G401 (cell line): ENCODE measurements around the gene RPA3. TPM values are rescaled to one million over a fixed set of nuclear protein-coding genes. Genes with fewer than 3 reads are reported as not detected.

Experiments used
- DNase-seq: peaks from one replicate; pipeline ENCODE4 v3.0.0-alpha.2; 2015; ENCODE audit warnings: low spot score
- in situ Hi-C: cut with HindIII; loops from 2 replicates; pipeline ENCODE4 v1.10.0; 2016; ENCODE audit warnings: low sequenced_read_pairs, mixed read lengths
- total RNA-seq: library from RNA; depleted of rRNA; stranded (reverse); fragments of >200 nt; shearing (Covaris generic); gene quantifications from 2 replicates; pipeline ENCODE4 v1.2.3, GENCODE V29; 2014; rRNA removed

RPA3 gene
- total RNA-seq, result 123 and 170 TPM in 2 replicates

DNA sequence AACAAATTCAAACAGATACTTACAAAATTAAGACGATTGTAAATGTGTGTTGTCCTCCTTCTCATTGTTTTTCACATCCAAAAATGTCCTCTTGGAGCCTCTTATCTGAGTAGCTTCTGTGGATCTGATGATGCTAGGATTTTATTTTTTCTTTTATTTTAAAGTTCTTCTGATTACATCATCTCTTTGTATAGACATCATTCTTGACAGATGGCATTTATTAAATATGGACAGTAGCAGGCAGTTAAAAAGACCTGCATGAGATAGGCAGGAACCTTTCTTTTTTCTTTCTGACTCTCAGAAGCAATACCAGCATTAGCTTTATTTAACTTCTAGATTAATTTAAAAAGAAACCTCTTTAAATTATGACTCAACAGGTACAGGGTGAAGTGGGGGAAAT, at the start of gene RPA3:
Gene RPA3 (minus strand): TSS at position 116 of the 400 bp plus-strand sequence. CDS start 78,189 bp downstream, outside the sequence.
- in situ Hi-C loops, result no loop called here
- DNase-seq, result no peak

DNA sequence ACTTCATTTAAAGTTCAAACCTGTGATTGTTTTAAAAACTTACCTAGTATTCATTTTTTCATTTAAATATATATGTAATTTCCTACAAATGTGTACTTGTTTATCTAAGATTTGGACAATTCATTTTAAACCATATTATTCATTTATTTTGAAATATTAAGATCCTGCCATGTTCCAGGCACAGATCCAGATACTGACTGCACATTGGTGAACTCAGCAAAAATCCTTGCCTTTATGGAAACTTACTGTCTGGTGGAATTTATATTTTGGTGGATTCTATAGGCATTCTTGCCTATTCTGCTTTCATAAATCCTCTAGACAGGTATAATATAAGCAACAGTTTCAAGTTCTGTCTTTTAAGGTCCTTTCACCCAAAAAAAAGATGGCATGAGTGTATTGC, 48.3 kb upstream of the RPA3 start:
- in situ Hi-C loops, result no loop called here
- no peak for DNase-seq

DNA sequence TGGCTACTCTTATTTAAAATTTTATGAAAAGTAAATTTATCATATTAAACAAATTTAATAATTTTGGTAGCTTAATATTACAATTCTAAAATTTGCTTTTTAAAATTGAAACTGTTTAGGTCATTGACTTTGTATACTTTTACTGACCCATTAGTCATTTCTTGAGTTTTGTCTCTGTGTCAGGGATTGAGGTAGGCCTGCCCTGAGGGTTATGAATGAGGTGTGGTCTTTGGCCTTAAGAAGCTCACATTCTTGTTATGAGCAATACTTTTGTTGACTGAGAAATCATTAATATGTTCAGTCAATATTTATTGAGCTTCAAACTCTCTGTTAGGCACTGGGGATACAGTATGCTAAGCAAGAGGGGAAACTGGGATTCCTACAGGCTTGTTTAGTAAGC, 47.0 kb upstream of the RPA3 start:
- in situ Hi-C loops, result no loop called here
- DNase-seq, result no peak

DNA sequence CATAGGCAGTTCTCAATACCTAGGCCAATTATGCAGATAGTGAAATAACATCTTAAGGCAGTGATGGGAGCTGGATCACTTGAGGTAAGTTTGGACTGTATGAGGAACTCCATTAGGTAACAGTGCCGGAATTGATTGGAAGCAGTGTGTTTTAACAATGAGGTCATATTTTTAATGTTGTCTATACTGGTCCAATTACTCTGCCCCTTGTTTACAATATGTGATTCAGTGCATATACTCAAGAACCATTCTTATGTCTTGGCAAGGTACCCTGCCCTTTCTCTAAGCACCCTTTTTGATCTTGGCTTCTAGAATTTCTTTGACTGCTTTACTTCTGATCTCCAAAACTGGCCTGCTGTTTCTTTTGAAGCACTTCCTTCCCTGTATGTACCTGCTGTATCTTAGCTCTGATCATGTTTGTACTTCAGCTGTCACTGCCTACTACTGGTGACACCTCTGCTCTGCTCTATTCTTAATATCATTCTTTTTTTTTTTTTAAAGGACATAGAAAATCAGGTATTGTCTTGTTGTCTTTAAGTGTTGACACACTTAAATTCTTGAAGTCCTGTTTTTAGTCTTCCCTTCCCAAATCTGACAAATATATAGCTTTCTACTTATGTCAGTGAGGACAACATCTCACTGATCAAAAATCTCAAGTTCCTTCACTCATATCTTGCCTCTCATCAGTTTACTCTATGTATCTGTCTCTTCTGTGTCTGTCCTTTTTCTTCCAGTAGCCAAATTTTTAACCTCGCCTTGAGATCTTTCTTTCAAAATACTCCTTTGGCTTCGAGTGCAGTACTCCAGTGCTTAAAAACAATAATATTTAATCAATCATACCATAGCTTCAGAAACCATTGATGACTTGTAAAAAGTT, 46.4 kb upstream of the RPA3 start:
- in situ Hi-C loops, result no loop called here
- DNase-seq, result no peak

DNA sequence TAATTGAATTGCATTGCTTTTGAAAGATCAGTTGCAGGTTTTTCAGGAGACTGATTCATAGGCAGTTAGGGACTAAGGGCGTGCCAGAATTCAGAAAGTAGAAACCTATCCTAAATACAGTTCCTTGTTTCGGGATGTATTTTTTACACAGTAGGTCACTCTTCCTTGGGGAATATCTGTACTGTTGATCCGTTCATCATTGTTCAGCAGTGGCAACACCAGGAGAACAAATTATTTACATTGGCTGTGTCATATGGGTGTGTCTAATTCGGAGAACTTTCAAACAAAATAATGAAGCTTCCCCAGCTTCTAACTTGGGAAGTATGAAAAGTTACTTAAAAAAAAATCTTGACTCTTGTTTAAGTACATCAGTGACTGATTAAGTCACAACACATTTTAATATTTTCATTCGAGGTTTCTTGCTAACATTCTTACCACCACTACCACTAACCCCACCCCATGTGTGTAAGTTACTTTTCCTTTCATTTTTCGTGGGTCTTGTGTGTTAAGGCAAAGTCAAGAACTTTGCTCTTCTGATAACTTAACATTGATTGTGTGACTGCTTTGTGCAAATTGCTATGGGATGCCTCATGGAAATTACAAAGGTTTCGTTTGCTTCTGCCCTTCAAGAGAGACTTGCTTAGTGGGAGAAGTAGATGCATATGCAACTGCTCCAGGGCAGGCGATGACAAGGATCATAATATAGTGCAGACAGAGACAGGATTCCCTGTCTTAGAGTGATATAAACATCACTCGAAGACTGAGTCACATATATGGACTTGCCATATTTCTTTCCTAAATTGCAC, 43.8 kb upstream of the RPA3 start:
- no peak for DNase-seq
- in situ Hi-C loops, result no loop called here

DNA sequence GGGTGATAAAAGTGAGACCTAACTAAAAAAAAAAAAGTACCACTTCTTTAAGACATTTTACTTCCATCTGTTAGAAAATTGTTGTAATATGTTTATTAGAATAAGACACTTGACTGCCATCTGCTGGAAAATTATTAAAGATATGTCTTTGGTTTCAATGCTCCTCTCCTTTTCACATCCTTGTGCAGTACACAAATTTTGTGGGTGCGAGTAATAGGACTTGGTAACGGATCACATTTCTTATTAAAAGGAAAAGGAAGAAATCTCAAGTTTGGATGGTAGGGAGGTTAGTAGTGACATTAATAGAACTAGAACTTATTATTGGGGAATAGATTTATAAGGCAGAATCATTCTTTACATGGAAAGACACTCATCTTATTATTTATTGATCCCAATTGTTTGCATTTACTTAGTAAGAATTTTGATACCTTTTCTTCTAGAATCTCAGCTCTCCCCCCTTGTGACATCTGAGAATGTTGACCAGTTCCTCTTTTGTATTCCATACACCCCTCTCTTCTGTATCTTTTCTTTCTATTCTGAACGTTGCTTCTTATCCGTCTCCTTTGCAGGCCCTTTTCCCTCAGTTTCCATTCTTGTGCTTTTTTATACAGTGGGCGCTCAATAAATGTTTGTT, 43.0 kb upstream of the RPA3 start:
- peak; percentile 26 for DNase-seq
- in situ Hi-C loops, result no loop called here

DNA sequence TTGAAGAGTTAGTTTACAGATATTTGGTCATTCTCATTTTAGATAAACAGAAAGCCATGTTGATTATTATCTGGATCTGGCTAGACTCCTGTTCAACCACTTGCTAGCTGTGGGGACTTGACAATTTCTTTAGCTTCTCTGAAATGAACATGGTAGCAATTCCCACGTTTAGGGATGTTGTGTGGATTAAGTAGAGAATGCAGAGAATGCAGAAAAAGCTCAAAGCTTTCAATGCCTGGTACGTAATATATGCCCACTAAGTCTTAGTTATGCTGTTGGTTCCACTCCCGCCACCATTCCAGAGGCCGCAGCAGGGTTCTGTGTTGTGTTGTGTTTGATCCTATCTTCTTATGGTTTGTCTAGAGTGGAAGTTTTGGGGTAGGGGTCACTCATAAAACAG, 39.2 kb upstream of the RPA3 start:
- DNase-seq, result no peak
- in situ Hi-C loops, result no loop called here

DNA sequence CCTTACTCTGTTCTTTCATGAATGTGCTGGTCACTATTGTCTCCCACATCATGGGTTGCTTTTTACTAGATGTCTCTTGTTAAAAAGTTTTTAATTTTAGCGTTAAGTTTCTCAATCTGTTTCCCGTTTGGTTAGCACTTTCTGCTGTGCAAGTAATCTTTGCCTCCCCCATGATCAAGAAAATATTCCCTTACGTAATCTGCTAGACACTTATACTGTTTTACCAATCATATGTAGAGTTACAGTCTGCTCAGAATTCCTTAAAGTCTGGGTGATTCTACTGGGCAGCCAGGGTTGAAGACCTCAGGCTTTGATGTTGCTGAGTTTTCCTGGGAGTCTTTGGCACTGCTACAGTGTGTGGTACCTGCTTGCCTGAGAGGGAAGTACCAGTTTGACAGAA, 38.2 kb upstream of the RPA3 start:
- no peak for DNase-seq
- in situ Hi-C loops, result no loop called here

DNA sequence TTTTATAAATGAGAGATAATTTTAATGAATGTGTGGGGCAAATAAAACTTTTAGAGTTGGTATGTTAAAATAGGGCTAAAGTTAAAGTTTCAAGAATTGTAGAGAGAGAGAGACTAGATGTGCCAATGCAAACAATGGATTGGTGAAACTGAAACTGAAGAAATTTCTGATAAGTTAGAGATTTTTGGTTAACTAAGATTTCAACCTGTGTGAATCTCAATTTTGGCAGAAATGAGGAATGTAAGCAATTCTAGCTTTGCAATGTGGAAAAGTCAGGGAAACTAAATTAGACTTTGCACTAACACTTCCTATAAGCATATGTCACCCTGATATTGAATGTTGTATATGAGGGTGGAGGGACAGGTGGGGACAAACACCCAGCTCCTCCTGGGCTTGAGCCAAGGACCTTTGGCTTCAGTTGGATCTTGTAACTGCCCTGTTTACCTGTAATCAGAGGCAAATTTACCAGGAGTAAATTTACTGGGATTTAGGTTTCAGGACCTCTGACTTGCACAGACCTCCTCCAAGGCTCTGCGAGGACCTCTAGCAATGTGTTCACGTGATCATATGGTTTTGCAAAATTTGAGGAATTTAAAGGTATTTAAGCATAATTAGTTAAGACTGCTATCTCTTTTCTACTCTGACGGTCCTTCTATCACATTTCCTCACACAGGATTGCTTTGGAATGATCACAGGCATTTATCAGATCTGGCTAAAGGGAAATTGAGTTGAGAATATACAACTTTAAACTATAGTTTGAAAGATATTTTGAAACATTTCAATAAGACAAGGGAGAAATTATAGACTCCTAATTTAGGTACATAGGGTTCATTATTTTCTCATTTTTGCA, 33.1 kb upstream of the RPA3 start:
- in situ Hi-C loops, result no loop called here
- no peak for DNase-seq

DNA sequence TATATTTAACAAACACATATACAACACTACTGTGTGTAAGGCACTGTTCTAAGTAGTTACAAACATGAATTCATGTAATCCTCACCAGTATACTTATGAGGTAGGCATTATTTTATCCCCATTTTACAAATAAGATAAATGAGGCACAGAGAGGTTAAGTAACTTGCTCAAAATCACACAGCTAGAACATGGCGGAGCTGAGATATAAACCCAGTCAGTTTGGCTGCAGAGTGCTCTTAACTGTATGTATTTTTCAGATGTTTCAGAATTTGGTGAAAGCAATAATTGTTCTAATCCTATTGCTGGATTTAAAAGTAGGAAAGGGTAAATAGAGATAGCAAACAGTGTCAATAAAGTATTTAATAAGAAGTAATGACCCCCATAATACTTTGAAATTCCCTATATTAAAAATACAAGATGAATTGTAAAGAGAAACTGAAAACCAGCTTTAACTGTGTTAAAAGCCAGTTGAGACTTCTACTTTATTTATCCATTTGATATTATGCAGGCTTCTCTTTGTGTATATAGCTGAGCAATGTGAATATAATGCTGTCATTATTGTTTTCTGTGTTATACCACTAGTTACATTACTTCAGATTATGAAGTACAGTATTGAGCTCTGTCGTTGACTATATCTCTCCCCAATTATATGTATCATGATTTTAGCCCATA, 32.3 kb upstream of the RPA3 start:
- DNase-seq, result no peak
- in situ Hi-C loops, result no loop called here

DNA sequence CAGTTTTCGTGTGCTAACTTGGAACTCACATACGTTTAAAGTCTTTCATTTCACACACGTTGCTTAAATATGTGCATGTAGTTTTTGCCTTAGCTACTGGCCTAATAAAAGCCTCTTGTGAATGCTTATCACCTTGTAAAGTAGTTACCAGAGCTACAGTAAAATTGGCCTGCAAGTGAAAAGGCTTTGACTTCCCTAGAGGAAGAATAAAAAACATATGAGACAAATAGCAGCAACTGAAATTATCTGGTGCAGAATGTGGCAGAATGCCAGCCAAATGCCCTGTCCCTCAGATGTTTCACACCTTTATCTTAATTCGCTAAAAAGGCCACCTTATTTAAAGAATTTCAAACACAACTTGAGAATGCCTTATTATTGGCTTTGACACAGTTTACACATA, 28.1 kb upstream of the RPA3 start:
- in situ Hi-C loops, result no loop called here
- peak; percentile 33 for DNase-seq

DNA sequence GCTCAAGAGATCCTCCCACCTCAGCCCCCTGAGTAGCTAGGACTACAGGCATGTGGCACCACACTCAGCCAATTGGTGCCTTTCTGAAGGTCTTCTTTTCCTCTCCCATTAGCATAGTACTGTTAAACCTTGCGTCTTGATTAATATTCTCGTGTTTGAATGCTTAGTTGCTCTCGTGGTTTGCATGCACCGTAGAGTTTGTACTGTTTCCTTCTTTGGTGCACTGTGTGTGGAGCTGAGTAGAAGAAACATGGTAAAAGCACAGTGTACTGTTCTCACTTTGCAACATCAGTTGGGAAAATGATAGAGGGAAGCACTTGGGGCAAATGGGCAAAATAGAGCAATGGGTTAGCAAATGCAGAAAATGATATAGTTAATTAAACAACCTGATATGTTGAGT, 27.6 kb upstream of the RPA3 start:
- DNase-seq, result no peak
- in situ Hi-C loops, result no loop called here

DNA sequence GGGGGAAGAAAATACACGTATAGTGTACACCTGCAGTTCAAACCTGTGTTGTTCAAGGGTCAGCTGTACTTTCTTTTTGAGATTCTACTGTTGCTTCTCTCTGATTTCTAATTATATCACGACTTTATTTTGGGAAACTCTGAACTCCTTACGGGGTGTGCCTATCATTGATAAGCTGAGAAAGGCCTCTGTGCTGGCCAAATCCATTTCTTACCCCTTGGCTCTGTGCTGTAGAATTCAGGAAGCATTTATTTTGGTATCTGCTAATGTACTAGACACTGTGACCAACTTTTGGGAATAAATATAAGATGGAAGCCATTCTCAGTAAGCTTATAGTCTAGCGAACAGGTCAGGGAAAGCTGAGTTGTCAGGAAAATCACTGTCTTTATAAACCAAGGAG, 26.9 kb upstream of the RPA3 start:
- DNase-seq, result no peak
- in situ Hi-C loops, result no loop called here

DNA sequence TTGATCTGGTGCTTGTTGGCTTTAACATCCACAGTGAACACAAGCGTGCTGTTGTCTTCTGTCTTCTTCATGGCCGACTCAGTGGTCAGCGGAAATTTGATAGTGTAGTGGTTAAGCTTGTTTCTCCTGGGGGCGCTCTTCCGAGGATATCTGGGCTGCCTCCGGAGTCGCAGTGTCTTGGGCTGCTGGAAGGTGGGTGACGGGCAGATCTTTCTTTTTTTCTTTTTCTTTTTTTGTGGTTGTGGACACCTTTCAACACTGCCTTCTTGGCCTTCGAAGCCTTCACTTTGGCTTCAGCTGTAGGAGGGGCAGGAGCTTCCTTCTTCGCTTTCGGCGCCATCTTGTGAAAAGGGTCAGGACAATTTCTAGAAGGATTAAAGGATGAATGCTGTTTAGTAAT, 23.8 kb upstream of the RPA3 start:
- in situ Hi-C loops, result no loop called here
- no peak for DNase-seq

DNA sequence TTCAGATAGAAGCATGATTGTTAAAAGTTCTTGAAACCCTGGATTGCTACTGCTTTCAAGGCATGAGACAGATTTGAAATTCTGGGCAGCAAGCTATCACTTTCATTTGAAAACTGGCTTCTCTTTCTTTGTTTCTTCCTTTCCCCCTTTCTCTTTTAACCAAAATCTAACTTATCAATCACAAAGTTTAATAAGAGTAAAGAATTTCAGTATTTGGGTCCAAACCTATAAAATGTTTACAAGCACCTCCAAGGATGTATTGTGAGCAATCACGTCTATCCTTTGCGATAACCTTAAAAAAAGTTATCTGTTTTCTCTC, 21.6 kb upstream of the RPA3 start:
- no peak for DNase-seq
- in situ Hi-C loops, result no loop called here

DNA sequence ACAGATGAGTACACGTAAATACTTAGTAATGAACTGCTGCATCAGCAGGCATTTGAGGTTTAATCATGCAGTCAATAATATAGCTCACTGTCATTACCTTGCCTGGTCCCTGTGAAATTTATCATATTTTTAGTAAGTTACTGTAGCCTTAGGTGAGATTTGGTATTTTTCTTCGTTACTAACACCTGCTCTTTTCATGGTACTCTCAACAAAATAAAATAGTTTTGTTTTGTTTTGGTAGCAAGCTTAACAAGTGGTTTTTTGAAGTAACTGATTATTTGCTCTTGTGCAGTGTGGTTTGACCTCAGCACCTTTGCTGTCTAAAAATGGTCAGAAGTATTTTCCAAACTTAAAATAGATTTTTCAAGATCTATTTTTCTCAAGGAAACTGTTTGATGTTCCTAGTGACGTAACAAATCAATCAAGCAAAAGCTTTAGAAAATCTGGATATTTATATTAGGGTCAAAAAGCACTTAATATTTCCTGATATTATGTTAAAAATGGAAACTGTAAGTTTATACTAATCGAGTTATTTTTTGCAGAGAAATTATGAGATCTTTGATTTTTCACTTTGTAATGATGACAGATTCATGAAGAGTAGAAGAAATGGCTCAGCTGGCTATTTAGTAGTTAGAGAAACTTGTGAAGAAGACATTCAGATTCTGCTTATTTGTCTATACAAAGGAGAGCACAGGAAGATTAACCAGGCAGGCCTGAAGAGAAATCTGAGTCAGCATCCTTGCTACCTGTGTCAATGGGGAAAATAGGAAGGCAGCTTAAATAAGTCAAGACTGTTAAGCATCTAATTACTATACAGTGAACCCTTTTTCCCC, 21.0 kb upstream of the RPA3 start:
- DNase-seq, result no peak
- in situ Hi-C loops, result no loop called here

DNA sequence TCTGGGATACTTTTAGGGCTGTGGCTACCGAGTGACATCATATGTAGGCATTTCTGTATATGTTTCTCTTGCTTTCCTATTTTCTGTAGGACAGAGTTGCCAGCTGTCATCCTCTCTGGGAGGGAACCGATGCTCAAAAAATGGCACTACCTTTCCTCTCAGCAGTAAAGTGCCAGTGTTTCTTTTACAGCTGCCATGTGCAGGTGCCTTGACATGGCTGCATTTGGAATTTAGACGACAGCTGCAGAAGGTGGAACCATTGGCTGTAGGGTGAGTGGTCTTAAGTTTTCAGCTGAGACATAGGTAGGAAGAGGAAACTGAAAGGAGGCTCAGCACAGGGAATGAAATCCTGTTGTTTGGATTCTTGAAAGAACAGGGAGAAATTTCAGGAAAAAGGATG, 20.2 kb upstream of the RPA3 start:
- in situ Hi-C loops, result no loop called here
- DNase-seq, result no peak

DNA sequence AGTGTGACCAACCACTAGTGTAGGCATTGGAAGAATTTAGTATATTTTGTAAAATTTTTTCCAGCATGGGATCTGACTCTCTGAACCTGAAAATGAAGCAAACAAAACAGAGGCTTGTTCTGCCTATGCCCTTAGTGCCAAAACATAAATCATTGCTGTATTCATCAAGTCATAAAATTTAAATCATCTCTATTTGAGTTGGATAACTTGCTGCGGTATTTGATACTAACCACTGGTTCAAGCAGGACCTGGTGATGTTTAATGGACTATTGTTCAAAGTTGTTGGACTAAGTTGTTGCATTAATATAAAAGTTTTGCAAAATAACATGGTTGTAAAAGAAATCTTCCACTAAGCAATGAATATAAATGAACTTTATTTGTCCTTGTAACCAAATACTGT, 19.8 kb upstream of the RPA3 start:
- no peak for DNase-seq
- in situ Hi-C loops, result no loop called here
